A673 (cell line): ENCODE results near the gene KIAA1614. TPM values are rescaled to one million over a fixed set of nuclear protein-coding genes. Genes with fewer than 3 reads are reported as not detected.

Experiments used
- BruUV-seq: library from RNA; stranded (reverse); fragments of 400-500 nt; replicated peaks from 2 replicates; lab custom pipeline; 2021; lab: Mats Ljungman, UMichigan
- CTCF ChIA-PET: fragments of 300-600 bp; sonication (Branson Sonifier 250); formaldehyde crosslinking; loops from one replicate; lab custom pipeline; 2022; ENCODE audit warnings: antibody characterized with exemption; lab: Charles Lee
- POLR2A ChIA-PET: fragments of 300-600 bp; sonication (Branson Sonifier 250); formaldehyde crosslinking; loops from one replicate; lab custom pipeline; 2022; ENCODE audit warnings: antibody characterized with exemption; ENCODE audit not compliant: low non-redundant PET; lab: Charles Lee
- DNase-seq: peaks from one replicate; pipeline ENCODE4 v3.0.0-alpha.2; 2015; ENCODE audit warnings: low spot score
- H3K27ac ChIP-seq: fragments of 200-600 bp; sonication (generic); 2 replicates; pipeline ENCODE4 v1.5.1; 2016; ENCODE audit warnings: mixed run types, low read depth, mild to moderate bottlenecking, mixed read lengths, antibody characterized with exemption, low read length; ENCODE audit not compliant: poor library complexity, severe bottlenecking
- H3K27me3 ChIP-seq: fragments of 200-600 bp; sonication (generic); replicated peaks from 2 replicates; pipeline ENCODE4 v1.6.1; 2017; ENCODE audit warnings: mixed run types, low read depth, mild to moderate bottlenecking, mixed read lengths, antibody characterized with exemption, low read length; ENCODE audit not compliant: insufficient read depth, poor library complexity
- H3K36me3 ChIP-seq: fragments of 200-600 bp; sonication (generic); 2 replicates; pipeline ENCODE4 v1.6.1; 2016; ENCODE audit warnings: mixed run types, mild to moderate bottlenecking, mixed read lengths, antibody characterized with exemption, low read length; ENCODE audit not compliant: insufficient read depth, poor library complexity, severe bottlenecking
- H3K4me1 ChIP-seq: fragments of 200-600 bp; sonication (generic); 2 replicates; pipeline ENCODE4 v1.6.1; 2017; ENCODE audit warnings: mixed run types, mild to moderate bottlenecking, mixed read lengths, antibody characterized with exemption, low read length; ENCODE audit not compliant: insufficient read depth, poor library complexity, severe bottlenecking
- H3K4me3 ChIP-seq: fragments of 200-600 bp; sonication (generic); 2 replicates; pipeline ENCODE4 v1.5.1; 2016; ENCODE audit warnings: low read depth, mixed run types, mild to moderate bottlenecking, mixed read lengths, low read length; ENCODE audit not compliant: poor library complexity, severe bottlenecking
- H3K9me3 ChIP-seq: fragments of 200-600 bp; sonication (generic); 2 replicates; pipeline ENCODE4 v1.6.1; 2016; ENCODE audit warnings: mixed run types, low read depth, mild to moderate bottlenecking, mixed read lengths, antibody characterized with exemption, low read length; ENCODE audit not compliant: poor library complexity, severe bottlenecking
- CTCF ChIP-seq: fragments of 300-800, 200-600 bp; sonication (generic); conservative IDR thresholded peaks from 2 replicates; pipeline ENCODE4 v1.5.1; 2017; ENCODE audit warnings: low read depth, mild to moderate bottlenecking, antibody characterized with exemption, low read length, moderate library complexity, mixed read lengths
- EZH2 ChIP-seq: fragments of 200-600 bp; sonication (generic); IDR thresholded peaks from 2 replicates; pipeline ENCODE4 v1.6.1; 2017; ENCODE audit warnings: borderline replicate concordance, low read depth, mild to moderate bottlenecking, mixed read lengths, antibody characterized with exemption, low read length; ENCODE audit not compliant: poor library complexity, severe bottlenecking
- intact Hi-C: fragments of 100-400 bp; cut with micrococcal nuclease; formaldehyde crosslinking; loops from one replicate; pipeline ENCODE4 v1.10.0; 2022; ENCODE audit not compliant: unreplicated experiment
- total RNA-seq: library from RNA; stranded (reverse); gene quantifications from 2 replicates; pipeline ENCODE4 v1.2.3, GENCODE V29; 2021

The KIAA1614 gene
- total RNA-seq, 1 experiment from 2014 or later, result 0.67 TPM

GRCh38 chr1:180974236-180974635, 61.5 kb downstream of the KIAA1614 start:
- BruUV-seq, result no TSS peak
- no peak overlapping the region for H3K27ac ChIP-seq
- H3K27me3 ChIP-seq, result no peaks in the 10 kb centered on the region
- POLR2A ChIA-PET, result no interaction called here
- CTCF ChIA-PET, result no interaction called here
- H3K9me3 ChIP-seq, result no peaks in the 10 kb centered on the region
- intact Hi-C loops, result no loop called here
- no peak for DNase-seq
- peaks cover 18% of the 10 kb centered on the region for H3K36me3 ChIP-seq
- no peak for TF ChIP-seq EZH2
- TF ChIP-seq CTCF, result no peak
- H3K4me3 ChIP-seq, result no peak overlapping the region
- H3K4me1 ChIP-seq, result peaks cover 3% of the 10 kb centered on the region

DNA sequence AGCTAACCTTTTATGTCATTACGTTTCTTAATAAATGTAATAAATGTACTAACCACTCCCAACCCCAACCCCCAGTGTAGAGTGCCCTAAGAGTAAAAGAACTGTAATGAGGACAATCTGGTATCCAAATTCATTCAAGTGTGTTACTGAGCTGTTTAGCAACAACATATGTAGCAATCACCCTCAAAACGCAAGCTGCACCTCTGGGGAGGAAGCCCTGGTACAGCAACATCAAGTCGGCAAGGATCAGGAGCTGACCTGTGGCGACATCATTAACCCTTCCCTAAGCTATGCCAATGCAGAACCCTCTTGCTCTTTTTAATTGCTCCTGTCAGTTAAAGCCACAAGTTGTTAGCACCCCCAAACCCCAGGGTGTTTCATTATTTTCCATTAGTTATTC, 62.9 kb downstream of the KIAA1614 start:
- no peak overlapping the region for H3K4me3 ChIP-seq

DNA sequence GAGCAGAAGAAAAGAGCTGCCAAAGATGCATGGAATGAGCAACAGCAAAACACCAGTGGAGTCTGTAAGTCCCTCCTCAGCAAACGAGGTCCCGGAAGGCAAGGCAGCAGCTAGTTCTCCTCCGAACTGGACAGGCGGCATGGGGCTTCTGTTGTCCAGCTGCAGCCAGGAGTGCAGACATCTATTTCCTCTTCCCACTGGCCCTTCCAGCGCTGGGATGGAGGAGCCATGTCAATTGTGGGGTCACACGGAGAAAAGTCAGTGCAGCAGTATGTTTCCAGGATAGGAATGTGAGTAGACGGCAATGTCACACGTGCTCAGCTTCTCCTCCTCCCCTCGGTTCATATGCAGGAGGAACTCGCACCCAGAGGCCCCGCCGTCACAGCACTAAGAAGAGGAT, 63.5 kb downstream of the KIAA1614 start:
- ChIA-PET CTCF (interaction anchor here (0.5 kb wide), 1 partner anchor 1727 kb away, joined by 10 read pairs; no protein-coding TSS in a partner anchor), POLR2A (no interaction called here)
- Histone ChIP-seq H3K27me3 (no peaks in the 10 kb centered on the region), H3K4me1 (peaks cover 3% of the 10 kb centered on the region), H3K4me3 (no peak overlapping the region), H3K9me3 (no peaks in the 10 kb centered on the region), H3K36me3 (peaks cover 24% of the 10 kb centered on the region), H3K27ac (no peak overlapping the region)
- TF ChIP-seq CTCF (no peak), EZH2 (no peak)
- DNase-seq, result no peak
- intact Hi-C loops, result no loop called here
- BruUV-seq, result no TSS peak

More for the DNA sequence above, 62.9 kb downstream of the KIAA1614 start:
- no peaks in the 10 kb centered on the region for H3K9me3 ChIP-seq
- intact Hi-C loops, result no loop called here
- H3K36me3 ChIP-seq, result peaks cover 19% of the 10 kb centered on the region
- no peak for DNase-seq
- no TSS peak for BruUV-seq
- H3K4me1 ChIP-seq, result peaks cover 3% of the 10 kb centered on the region
- no peak overlapping the region for H3K27ac ChIP-seq
- POLR2A ChIA-PET, result no interaction called here
- CTCF ChIA-PET, result no interaction called here
- no peak for TF ChIP-seq EZH2
- TF ChIP-seq CTCF, result no peak
- no peaks in the 10 kb centered on the region for H3K27me3 ChIP-seq
